HG03097 (cell line): ENCODE data around the gene MED25.

Experiments used
- ATAC-seq: cut with Tn5 transposase; IDR thresholded peaks from one replicate; pipeline ENCODE4 v1.9.1; 2021; ENCODE audit not compliant: unreplicated experiment, low FRiP score

The MED25 gene

DNA sequence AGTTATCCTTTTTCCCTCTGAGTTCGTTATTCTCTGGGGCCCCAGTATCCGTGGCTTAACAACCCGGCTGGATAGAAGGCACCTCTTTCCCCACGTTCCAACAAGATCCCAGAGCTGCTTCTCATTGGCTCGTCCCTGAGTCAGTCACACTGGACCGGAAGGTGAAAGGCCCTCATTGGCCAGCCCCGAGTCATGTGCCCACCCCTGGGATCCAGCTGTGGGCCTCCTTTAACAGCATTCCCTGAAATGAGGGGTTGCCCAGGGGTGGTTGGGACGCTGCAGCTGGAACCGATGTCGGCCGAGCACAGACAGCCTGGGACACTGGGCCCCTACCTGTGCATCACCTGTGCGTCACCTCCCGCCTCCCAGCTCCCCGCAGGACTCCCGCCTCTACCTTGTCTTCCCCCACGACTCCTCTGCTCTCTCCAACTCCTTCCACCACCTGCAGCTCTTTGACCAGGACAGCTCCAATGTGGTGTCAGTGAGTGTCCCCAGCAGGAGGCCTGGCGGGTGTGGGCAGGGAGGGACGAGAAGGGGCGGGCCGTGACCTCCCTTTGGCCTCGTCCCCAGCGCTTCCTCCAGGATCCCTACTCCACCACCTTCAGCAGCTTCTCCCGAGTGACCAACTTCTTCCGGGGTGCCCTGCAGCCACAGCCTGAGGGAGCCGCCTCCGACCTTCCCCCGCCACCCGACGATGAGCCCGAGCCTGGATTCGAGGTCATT, 63.7 kb downstream of the MED25 start:
- ATAC-seq: no peak

DNA sequence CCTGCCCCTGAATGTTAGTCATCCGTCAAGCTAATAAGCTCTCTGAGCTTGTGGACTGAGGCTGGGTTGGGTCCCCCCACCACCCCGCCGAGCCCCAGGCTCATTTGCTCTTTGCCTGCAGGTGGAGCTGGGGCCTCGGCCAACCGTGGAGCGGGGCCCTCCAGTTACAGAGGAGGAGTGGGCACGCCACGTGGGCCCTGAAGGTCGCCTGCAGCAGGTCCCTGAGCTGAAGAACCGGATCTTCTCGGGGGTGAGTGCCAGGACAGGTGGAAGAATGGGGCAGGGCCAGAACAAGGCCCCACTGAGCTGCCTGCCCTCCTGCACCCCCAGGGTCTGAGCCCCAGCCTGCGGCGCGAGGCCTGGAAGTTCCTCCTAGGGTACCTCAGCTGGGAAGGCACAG, 64.6 kb downstream of the MED25 start:
- ATAC-seq: no peak

DNA sequence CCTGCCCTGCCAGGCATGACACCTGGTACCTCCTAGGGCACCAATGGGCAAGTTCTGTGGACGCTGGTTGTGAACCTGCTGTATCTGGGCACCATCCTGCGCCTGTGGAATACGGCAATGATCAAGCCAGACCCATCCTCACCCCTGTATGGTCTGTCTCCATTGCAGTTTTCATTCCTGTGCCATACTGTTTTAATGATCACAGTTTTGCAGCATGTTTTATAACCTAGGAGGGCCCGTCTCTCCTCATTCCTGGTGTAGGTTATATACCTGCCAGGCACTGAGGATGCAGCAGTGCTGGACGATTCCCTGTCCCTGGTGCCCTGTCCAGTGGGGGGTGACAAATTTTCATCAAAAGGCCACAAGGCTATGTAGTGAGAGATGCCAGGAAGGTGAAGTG, 65.0 kb downstream of the MED25 start:
- no peak for ATAC-seq

DNA sequence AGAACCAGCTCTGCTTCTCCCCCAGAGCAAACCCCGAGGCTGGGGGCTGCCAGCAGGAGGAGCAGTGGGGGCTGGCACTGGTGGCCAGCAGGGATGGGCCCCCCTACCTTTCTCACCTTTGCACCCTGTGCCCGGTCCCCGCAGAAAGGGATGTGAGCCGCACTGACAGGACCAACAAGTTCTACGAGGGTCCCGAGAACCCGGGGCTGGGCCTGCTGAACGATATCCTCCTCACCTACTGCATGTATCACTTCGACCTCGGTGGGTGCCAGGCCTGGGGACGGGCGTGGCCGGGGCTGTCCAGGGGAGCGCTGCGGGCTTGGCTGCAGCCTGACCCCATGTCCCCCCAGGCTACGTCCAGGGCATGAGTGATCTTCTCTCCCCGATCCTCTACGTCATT, 66.0 kb downstream of the MED25 start:
- ATAC-seq: no peak

DNA sequence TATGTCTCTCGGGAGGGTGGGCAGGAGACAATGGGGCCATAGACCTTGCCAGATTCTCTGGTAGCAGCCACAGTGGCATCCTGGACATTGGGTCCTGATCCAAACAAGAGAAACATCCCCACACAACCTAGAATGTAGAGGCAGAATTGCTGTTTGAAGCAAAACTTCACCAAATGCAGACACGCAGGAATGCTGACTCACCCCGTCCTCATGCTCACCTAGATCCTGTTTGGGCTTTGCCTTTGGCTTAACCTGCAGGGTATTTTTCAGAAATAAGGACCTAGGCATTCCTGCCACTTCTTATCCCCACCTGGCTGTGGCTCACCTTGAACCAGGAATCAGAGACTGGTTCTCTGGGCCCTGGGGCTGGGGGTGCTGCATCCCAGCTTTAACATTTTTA, 66.7 kb downstream of the MED25 start:
- no peak for ATAC-seq
